GDM1 (cell line): ENCODE data around the gene PRR22.

ENCODE experiments used
- DNase-seq: peaks from one replicate; lab custom pipeline; 2025; lab: John Stamatoyannopoulos, UW

The PRR22 gene

GRCh38 chr19:5784581-5785147 lies at the start of gene PRR22:
Gene PRR22 (minus strand): TSS chr19:5784746. CDS start chr19:5784660, 86 bp downstream.
- DNase-seq: no peak

GRCh38 chr19:5832527-5833216 lies 48.1 kb upstream of the PRR22 start:
- no peak for DNase-seq

GRCh38 chr19:5832061-5832460 lies 47.5 kb upstream of the PRR22 start:
- DNase-seq: no peak

- DNase-seq: no peak
Observed at GRCh38 chr19:5831159-5831558, 46.6 kb upstream of the PRR22 start.

GRCh38 chr19:5829567-5830310 lies 45.2 kb upstream of the PRR22 start:
- no peak for DNase-seq

GRCh38 chr19:5828661-5829566 lies 44.4 kb upstream of the PRR22 start:
- no peak for DNase-seq

GRCh38 chr19:5827891-5828660 lies 43.5 kb upstream of the PRR22 start:
- peak; percentile 96 for DNase-seq

- no peak for DNase-seq
Observed at GRCh38 chr19:5827342-5827890, 42.9 kb upstream of the PRR22 start.

GRCh38 chr19:5826531-5827341 lies 42.2 kb upstream of the PRR22 start:
- DNase-seq: no peak

- DNase-seq: no peak
Observed at GRCh38 chr19:5825178-5825577, 40.6 kb upstream of the PRR22 start.

GRCh38 chr19:5824751-5825150 lies 40.2 kb upstream of the PRR22 start:
- no peak for DNase-seq

GRCh38 chr19:5823579-5824281 lies 39.2 kb upstream of the PRR22 start:
- no peak for DNase-seq

GRCh38 chr19:5822181-5822844 lies 37.8 kb upstream of the PRR22 start:
- DNase-seq: no peak

GRCh38 chr19:5821521-5822180 lies 37.1 kb upstream of the PRR22 start:
- DNase-seq: no peak

GRCh38 chr19:5820785-5821184 lies 36.2 kb upstream of the PRR22 start:
- DNase-seq: no peak

GRCh38 chr19:5818594-5818993 lies 34.0 kb upstream of the PRR22 start:
- no peak for DNase-seq

- no peak for DNase-seq
Observed at GRCh38 chr19:5817218-5817617, 32.7 kb upstream of the PRR22 start.

- DNase-seq: no peak
Observed at GRCh38 chr19:5814852-5815246, 30.3 kb upstream of the PRR22 start.
